ENCODE results near the gene RBM47. TPM values are rescaled to one million over a fixed set of nuclear protein-coding genes. Genes with fewer than 3 reads are reported as not detected.
"Not testable (repeated sequence)": the region's sequence is repeated elsewhere in the genome, so short reads cannot be mapped to it uniquely, and the experiment has no call there.

Gene RBM47
- total and polyA plus RNA-seq, 2 of the 4 experiments (the other 2 are of a cell fraction), result 0.44 to 1.1 TPM

DNA sequence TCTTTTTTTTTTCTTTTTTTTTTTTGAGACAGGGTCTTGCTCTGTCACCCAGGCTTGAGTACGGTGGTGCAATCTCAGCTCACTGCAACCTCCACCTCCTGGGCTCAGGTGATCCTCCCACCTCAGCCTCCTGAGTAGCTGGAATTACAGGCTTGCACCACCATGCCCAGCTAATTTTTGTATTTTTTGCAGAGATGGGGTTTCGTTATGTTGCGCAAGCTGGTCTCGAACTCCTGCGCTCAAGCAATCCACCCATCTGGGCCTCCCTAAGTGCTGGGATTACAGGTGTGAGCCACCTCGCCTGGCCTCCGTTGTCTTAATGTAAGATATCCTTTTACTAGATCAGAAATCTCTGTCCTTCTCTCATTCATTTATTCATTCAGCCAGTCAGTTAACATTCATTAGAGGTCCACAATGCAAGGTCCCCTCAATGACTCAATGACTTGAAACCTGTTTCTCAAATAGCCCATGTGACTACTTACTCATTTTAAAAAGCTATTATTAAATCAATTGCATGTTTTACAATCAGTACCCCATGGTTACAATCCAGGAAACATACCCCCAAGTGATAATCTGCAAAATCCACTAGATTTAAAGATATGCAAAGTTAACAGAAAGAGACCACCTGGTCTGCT lies 68.0 kb downstream of the RBM47 start:
- H3K9me3 ChIP-seq (ENCODE audit: control insufficient read depth, insufficient read depth, low read length); H3K4me1 ChIP-seq (ENCODE audit: control insufficient read depth, insufficient read depth, low read length); H3K23ac ChIP-seq (ENCODE audit: low read depth, low read length); H2AFZ ChIP-seq (replicated peaks; ENCODE audit: low read length, poor library complexity); H4K5ac ChIP-seq (ENCODE audit: low read depth, low read length); H3K56ac ChIP-seq (ENCODE audit: extremely low read depth, insufficient read depth, low read length); H3K9ac ChIP-seq (ENCODE audit: low read depth, low read length); DNase-seq; H3K9me1 ChIP-seq (ENCODE audit: insufficient read depth, low read length); dilution Hi-C loops (cut with HindIII; ENCODE audit: low sequenced_read_pairs, unreplicated experiment); ATAC-seq (ENCODE audit: low read depth); BruUV-seq (replicated peaks); H3K14ac ChIP-seq (replicated peaks; ENCODE audit: low read depth, low read length); H2BK120ac ChIP-seq (ENCODE audit: low read depth, low read length); in situ Hi-C loops (cut with MboI; ENCODE audit: low sequenced_read_pairs); H3K4me2 ChIP-seq (ENCODE audit: low read depth, low read length); H2AK5ac ChIP-seq (ENCODE audit: low read depth, low read length); H4K20me1 ChIP-seq (ENCODE audit: insufficient read depth, low read length); H2BK5ac ChIP-seq (ENCODE audit: low read depth, low read length, poor library complexity, severe bottlenecking); intact Hi-C loops (cut with micrococcal nuclease); H3K18ac ChIP-seq (ENCODE audit: low read depth, low read length); H2BK20ac ChIP-seq (ENCODE audit: low read depth, low read length); H4K91ac ChIP-seq (ENCODE audit: insufficient read depth, low read depth, low read length); H2BK15ac ChIP-seq (ENCODE audit: low read depth, low read length); H2AK9ac ChIP-seq (replicated peaks; ENCODE audit: low read depth, low read length, poor library complexity); H3K27me3 ChIP-seq (ENCODE audit: control insufficient read depth, insufficient read depth, low read length); POLR2A ChIA-PET (ENCODE audit: unreplicated experiment); H3K27ac ChIP-seq (ENCODE audit: insufficient read depth, low read length); H4K8ac ChIP-seq (ENCODE audit: low read depth in 2 of 2, low read length in 2 of 2); H3K79me1 ChIP-seq (ENCODE audit: low read depth in 1 of 2, low read length in 2 of 2); H3K4me3 ChIP-seq (ENCODE audit: insufficient read depth, low read depth, low read length); H3K36me3 ChIP-seq (ENCODE audit: control insufficient read depth, insufficient read depth, low read length); CTCF ChIA-PET; H3K4ac ChIP-seq (ENCODE audit: low read depth, low read length): not testable (repeated sequence)
- 100% methylated on average over 2 of the region's 7 CpGs; no CpG with 5 or more reads in 1 of the 2 experiments for WGBS, 2 experiments (ENCODE audit: extremely low coverage in 2 of 2, insufficient read length in 1 of 2)
